Measurements from ENCODE around the gene SNAP25.

Gene SNAP25

DNA sequence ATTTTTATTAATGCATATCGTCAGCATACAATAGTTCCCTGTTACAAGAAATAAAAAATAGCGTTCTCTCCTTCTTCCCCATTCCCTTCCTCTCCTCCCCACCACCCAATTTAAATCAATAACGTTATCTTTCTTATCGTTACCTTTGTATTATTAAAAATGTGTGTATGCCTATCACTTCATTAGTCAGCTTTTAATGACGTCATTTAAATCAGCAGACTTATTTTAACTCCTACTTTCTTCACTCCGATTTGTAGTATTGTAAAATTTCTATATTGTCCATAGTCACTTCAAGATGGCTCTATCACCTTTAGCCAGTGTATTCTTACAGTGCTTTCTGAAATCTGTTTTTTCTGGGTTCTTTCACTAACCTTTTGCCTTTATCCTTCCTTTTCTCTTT is 126.3 kb downstream of the SNAP25 start:
- no peak for DNase-seq (ENCODE audit: extremely low read depth, low read depth)
- TF ChIP-seq, protein P1, sequence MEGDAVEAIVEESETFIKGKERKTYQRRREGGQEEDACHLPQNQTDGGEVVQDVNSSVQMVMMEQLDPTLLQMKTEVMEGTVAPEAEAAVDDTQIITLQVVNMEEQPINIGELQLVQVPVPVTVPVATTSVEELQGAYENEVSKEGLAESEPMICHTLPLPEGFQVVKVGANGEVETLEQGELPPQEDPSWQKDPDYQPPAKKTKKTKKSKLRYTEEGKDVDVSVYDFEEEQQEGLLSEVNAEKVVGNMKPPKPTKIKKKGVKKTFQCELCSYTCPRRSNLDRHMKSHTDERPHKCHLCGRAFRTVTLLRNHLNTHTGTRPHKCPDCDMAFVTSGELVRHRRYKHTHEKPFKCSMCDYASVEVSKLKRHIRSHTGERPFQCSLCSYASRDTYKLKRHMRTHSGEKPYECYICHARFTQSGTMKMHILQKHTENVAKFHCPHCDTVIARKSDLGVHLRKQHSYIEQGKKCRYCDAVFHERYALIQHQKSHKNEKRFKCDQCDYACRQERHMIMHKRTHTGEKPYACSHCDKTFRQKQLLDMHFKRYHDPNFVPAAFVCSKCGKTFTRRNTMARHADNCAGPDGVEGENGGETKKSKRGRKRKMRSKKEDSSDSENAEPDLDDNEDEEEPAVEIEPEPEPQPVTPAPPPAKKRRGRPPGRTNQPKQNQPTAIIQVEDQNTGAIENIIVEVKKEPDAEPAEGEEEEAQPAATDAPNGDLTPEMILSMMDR (IDR thresholded peaks at IDR 0.05; ENCODE audit: low read depth, low read length) = no peak

DNA sequence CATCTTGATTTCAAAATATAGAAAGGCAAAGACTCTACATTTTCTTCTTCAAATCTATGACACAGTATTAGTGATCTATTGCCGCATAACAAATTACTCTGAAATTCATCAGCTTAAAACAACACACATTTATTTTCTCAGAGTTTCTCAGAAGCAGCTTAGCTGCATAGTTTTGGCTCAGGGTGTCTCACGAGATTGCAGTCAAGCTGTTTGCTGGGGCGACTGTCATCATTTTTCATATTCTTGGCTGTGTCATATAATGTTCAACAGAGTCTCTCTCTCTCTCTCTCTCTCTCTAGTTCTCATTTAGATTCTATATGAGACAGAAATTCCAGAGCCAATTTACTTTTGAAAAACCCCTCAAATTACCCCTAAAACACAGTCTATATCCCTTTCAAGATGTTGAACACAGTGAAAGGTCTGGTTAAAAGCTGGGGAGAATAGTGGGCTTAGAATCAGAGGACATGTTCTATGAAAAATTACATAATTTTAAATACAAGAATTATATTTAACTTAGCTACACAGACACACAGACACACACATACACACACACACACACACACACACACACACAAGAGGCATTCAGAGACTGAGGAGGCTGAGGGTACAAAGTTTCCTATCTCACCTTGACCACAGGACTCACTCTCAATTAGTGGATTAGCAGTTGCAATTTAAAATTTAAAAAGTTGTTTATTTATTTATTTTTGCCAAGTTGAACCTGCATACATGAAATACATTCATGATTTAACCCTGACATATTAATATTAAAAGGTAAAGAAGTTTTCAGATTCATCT is 128.7 kb downstream of the SNAP25 start:
- DNase-seq (ENCODE audit: extremely low read depth, low read depth) = no peak
- TF ChIP-seq, protein P1 (IDR thresholded peaks at IDR 0.05; ENCODE audit: low read depth, low read length) = no peak

DNA sequence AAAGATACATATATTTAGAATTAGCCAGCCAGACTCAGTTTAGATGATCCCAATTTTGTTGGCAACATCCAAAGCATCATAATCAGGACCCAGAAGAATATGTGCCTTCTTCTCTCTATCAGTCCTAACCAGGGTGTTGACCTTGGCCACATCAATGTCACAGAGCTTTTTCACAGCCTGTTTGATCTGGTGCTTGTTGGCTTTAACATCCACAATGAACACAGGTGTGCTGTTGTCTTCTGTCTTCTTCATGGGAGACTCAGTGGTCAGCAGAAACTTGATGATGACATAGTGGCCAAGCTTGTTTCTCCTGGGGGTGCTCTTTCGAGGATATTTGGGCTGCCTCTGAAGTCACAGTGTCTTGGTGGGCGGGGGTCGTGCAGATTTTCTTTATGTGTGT is 130.5 kb downstream of the SNAP25 start:
- no peak for DNase-seq (ENCODE audit: extremely low read depth, low read depth)
- TF ChIP-seq, protein P1 (IDR thresholded peaks at IDR 0.05; ENCODE audit: low read depth, low read length) = no peak

DNA sequence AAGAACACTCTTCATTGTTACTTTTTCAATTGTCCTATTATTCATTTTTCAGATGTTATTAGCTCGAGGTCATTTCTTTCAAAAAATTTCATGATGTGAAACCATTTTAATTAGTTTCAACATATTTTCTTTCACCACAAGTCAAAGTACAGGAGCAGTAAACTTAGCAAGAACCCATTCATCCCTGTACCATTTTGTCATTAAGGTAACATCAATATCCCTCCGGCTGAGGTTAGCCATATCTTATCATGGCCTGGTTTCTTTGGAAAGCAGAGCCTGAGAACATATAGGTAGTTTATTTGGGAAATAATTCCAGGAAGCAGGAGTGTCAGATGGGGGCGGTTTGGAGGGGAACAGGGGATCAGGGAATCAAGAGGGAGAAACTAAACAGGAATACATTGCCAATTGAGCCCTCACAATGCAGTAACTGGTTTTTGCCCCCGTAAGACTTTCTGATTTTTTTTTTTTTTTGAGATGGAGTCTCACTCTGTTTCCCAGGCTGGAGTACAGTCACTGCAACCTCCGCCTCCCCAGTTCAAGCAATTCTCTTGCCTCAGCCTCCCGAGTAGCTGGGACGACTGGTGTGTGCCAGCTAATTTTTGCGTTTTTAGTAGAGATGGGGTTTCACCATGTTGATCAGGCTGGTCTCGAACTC is 131.7 kb downstream of the SNAP25 start:
- TF ChIP-seq, protein P1 (IDR thresholded peaks at IDR 0.05; ENCODE audit: low read depth, low read length) = no peak
- DNase-seq (ENCODE audit: extremely low read depth, low read depth) = no peak

DNA sequence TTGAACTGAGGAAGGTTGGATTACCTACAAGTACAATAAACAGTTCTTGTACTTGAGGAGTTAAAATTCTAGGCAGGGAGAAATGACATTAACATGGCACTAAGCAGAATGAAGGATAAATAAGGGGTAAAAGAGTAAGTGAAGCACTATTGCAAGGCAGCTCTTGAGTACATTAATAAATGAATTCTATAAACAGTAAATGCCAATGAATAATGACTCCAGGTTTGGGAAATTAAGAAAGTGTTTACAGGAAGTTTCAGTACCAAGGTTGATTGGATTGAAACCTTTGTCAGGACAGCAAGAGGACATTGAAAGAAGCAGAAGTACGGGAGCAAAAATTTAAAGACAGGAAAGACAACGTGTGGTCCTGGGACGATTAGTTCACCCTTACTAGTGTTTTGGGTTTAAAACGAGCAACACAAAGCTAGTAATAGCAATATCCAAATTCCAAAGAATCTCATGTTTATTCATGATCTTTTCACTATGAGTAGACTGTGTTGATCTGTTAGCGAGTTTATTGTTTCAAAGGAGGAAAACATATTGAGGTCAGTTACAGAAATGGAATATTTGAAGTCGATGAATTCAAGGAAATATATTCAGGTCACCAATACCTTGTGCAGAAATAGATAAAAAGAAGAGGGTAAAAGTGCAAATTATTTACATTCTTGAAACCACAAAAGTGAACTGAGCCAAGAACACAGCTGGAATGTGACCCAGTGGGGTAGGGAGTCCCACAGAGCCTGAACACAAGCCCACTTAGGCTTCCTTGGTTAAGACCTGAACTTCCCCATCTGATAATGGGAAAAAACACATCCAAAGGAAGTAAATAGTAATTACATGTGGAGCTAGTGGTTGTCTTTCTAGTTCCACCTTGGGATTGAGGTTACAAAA is 134.5 kb downstream of the SNAP25 start:
- no peak for DNase-seq (ENCODE audit: extremely low read depth, low read depth)
- TF ChIP-seq, protein P1 (IDR thresholded peaks at IDR 0.05; ENCODE audit: low read depth, low read length) = no peak

DNA sequence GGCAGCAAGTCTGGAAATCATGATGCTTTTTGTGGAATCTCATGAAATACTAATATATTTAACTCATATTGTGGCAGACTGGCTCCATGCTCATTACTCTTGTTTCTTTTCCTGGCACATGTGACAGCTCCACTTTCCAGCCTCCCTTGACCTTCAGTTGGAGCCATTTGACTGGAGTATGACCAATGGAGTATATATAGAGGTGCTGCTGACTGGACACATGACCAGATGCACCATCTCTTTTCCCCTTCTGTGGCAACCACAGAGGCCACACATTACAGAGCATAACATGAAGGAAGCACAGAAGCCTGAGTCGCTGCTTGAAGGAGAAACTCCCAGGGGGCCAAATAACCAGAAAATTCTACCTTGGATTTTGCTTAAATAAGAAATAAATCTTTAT is 138.0 kb downstream of the SNAP25 start:
- TF ChIP-seq, protein P1 (IDR thresholded peaks at IDR 0.05; ENCODE audit: low read depth, low read length) = no peak
- no peak for DNase-seq (ENCODE audit: extremely low read depth, low read depth)
